ENCODE data around the gene MMRN2. TPM values are rescaled to one million over a fixed set of nuclear protein-coding genes. Genes with fewer than 3 reads are reported as not detected.

The MMRN2 gene
- total RNA-seq, 1 experiment from 2014 or later = 8.3 TPM

DNA sequence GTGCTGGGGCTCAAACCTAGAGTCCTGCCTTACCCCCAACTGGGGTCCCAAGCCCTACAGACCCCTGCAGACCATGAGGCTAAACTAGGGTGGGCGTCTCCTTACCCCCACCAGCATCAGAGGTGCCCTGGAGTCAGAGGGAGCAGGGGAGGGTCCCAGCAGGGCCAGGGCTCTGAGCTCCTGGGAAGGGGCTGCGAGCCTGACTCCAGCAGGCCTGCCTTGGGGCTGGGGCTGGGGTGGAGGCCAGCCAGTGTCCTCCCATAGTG lies 2.3 kb upstream of the MMRN2 start:
- CTCF ChIA-PET = interaction anchor here (0.9 to 3.7 kb wide), 3 partner anchors 10 to 248 kb away, joined by 3 to 36 read pairs (median 10); partner anchors contain the start of gene ADIRF
- no peak for DNase-seq (ENCODE audit: low read depth, low spot score)
- Histone ChIP-seq H3K27ac (ENCODE audit: low read depth, low read length) (peak overlapping the region; percentile 94), H3K36me3 (ENCODE audit: control insufficient read depth in 1 of 2, insufficient read depth in 2 of 2, low read length in 2 of 2) (no peaks in the 10 kb centered on the region), H3K9me2 (ENCODE audit: insufficient read depth) (no peaks in the 10 kb centered on the region), H3K4me3 (replicated peaks in 1 of 2; ENCODE audit: low read depth in 1 of 2, low read length in 2 of 2) (peak overlapping the region; percentile 50 to 57), H3K4me2 (ENCODE audit: low read length) (peak overlapping the region; percentile 100), H2AFZ (ENCODE audit: low read depth, low read length, poor library complexity, severe bottlenecking) (no peak overlapping the region), H4K20me1 (ENCODE audit: insufficient read depth) (no peaks in the 10 kb centered on the region), H3K4me1 (ENCODE audit: control insufficient read depth in 1 of 2, insufficient read depth in 2 of 2, low read length in 2 of 2) (peaks cover 46 to 79% of the 10 kb centered on the region in 2 experiments), H3K9ac (ENCODE audit: low read length) (peak overlapping the region; percentile 71), H3K79me2 (ENCODE audit: insufficient read depth, low read length) (peaks cover 8% of the 10 kb centered on the region; the same call in 1 of the 2 replicates), H3K9me3 (ENCODE audit: control insufficient read depth in 1 of 2, insufficient read depth in 1 of 2, low read depth in 1 of 2, low read length in 2 of 2) (no peaks in the 10 kb centered on the region), H3K27me3 (ENCODE audit: insufficient read depth, low read length) (no peaks in the 10 kb centered on the region)
- intact Hi-C loops (cut with micrococcal nuclease) = loop anchor here (1.0 to 5.0 kb wide), 2 partner anchors 20 to 247 kb away; no protein-coding TSS in a partner anchor
- ATAC-seq = no peak
- no TSS peak for BruUV-seq (replicated peaks)
- POLR2A ChIA-PET = interaction anchor here (5.7 kb wide), 1 partner anchor 9 kb away, joined by 58 read pairs; the partner anchor contains the start of gene ADIRF
- RAD21 ChIA-PET (ENCODE audit: low non-redundant PET in 1 of 2, low total read pairs in 2 of 2, uncharacterized antibody in 2 of 2, unreplicated experiment in 2 of 2) = interaction anchor here (1.0 to 1.5 kb wide), 2 partner anchors 13 to 14 kb away, joined by 3 to 4 read pairs; no protein-coding TSS in a partner anchor
- TF ChIP-seq, protein P1, sequence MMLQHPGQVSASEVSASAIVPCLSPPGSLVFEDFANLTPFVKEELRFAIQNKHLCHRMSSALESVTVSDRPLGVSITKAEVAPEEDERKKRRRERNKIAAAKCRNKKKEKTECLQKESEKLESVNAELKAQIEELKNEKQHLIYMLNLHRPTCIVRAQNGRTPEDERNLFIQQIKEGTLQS (IDR thresholded peaks at IDR 0.05) = no peak
- TF ChIP-seq EZH2phosphoT487 (IDR thresholded peaks at IDR 0.05; ENCODE audit: borderline replicate concordance) (no peak), YY1 (IDR thresholded peaks at IDR 0.05; ENCODE audit: extremely low read depth, insufficient replicate concordance, low read depth, low read length) (no peak), SP1 (IDR thresholded peaks at IDR 0.05; ENCODE audit: low read depth) (no peak), SIN3A (IDR thresholded peaks at IDR 0.05; ENCODE audit: low read depth) (no peak), POLR2A (IDR thresholded peaks at IDR 0.05; ENCODE audit: borderline replicate concordance, extremely low read depth, insufficient read depth, insufficient read length) (no peak), SRF (IDR thresholded peaks at IDR 0.05; ENCODE audit: low read depth) (no peak), TCF7L2 (IDR thresholded peaks at IDR 0.05; ENCODE audit: borderline replicate concordance, extremely low read depth, insufficient read depth, insufficient read length) (no peak), CBX3 (IDR thresholded peaks at IDR 0.05; ENCODE audit: low read depth) (no peak), CEBPB (IDR thresholded peaks at IDR 0.05; ENCODE audit: low read depth) (no peak), ELF1 (IDR thresholded peaks at IDR 0.05; ENCODE audit: borderline replicate concordance, low read depth) (no peak), EGR1 (IDR thresholded peaks at IDR 0.05; ENCODE audit: low read depth) (no peak)
- TF ChIP-seq, protein P2, sequence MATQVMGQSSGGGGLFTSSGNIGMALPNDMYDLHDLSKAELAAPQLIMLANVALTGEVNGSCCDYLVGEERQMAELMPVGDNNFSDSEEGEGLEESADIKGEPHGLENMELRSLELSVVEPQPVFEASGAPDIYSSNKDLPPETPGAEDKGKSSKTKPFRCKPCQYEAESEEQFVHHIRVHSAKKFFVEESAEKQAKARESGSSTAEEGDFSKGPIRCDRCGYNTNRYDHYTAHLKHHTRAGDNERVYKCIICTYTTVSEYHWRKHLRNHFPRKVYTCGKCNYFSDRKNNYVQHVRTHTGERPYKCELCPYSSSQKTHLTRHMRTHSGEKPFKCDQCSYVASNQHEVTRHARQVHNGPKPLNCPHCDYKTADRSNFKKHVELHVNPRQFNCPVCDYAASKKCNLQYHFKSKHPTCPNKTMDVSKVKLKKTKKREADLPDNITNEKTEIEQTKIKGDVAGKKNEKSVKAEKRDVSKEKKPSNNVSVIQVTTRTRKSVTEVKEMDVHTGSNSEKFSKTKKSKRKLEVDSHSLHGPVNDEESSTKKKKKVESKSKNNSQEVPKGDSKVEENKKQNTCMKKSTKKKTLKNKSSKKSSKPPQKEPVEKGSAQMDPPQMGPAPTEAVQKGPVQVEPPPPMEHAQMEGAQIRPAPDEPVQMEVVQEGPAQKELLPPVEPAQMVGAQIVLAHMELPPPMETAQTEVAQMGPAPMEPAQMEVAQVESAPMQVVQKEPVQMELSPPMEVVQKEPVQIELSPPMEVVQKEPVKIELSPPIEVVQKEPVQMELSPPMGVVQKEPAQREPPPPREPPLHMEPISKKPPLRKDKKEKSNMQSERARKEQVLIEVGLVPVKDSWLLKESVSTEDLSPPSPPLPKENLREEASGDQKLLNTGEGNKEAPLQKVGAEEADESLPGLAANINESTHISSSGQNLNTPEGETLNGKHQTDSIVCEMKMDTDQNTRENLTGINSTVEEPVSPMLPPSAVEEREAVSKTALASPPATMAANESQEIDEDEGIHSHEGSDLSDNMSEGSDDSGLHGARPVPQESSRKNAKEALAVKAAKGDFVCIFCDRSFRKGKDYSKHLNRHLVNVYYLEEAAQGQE (IDR thresholded peaks at IDR 0.05; ENCODE audit: low read depth) = no peak
- TF ChIP-seq, protein P3, sequence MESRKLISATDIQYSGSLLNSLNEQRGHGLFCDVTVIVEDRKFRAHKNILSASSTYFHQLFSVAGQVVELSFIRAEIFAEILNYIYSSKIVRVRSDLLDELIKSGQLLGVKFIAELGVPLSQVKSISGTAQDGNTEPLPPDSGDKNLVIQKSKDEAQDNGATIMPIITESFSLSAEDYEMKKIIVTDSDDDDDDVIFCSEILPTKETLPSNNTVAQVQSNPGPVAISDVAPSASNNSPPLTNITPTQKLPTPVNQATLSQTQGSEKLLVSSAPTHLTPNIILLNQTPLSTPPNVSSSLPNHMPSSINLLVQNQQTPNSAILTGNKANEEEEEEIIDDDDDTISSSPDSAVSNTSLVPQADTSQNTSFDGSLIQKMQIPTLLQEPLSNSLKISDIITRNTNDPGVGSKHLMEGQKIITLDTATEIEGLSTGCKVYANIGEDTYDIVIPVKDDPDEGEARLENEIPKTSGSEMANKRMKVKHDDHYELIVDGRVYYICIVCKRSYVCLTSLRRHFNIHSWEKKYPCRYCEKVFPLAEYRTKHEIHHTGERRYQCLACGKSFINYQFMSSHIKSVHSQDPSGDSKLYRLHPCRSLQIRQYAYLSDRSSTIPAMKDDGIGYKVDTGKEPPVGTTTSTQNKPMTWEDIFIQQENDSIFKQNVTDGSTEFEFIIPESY (IDR thresholded peaks at IDR 0.05; ENCODE audit: extremely low read depth, insufficient replicate concordance, low read length) = no peak
